HAP-1 (cell line): ENCODE data around the gene RAD23A.
A peak's percentile ranks its signal among the peaks of the same experiment; 100 is the strongest.

Experiments
- DNase-seq, 2 experiments: peaks; one replicate each; pipeline ENCODE4 v3.0.0-alpha.2; 2016 to 2020; ENCODE audit warnings: low spot score in 2 of 2
- H3K27me3 ChIP-seq: fragments of 250-450 bp; sonication (Bioruptor Pico); 2 replicates; pipeline ENCODE4 v1.5.1; 2020; ENCODE audit warnings: low read depth, mild to moderate bottlenecking, moderate library complexity
- H3K36me3 ChIP-seq: fragments of 250-450 bp; sonication (Bioruptor Pico); replicated peaks from 2 replicates; pipeline ENCODE4 v1.5.1; 2020; ENCODE audit warnings: mild to moderate bottlenecking
- H3K4me1 ChIP-seq: fragments of 250-450 bp; sonication (Bioruptor Pico); 2 replicates; pipeline ENCODE4 v1.5.1; 2020; ENCODE audit warnings: mild to moderate bottlenecking
- H3K4me3 ChIP-seq: fragments of 250-450 bp; sonication (Bioruptor Pico); 2 replicates; pipeline ENCODE4 v1.5.1; 2020; ENCODE audit warnings: mild to moderate bottlenecking, moderate library complexity
- H3K9me3 ChIP-seq: fragments of 250-450 bp; sonication (Bioruptor Pico); 2 replicates; pipeline ENCODE4 v1.5.1; 2020; ENCODE audit warnings: mild to moderate bottlenecking, moderate library complexity
- in situ Hi-C: fragments of 300-500 bp; cut with MboI; formaldehyde crosslinking; loops from 3 replicates; pipeline ENCODE4 v1.14.3; 2020; ENCODE audit warnings: low sequenced_read_pairs, inconsistent platforms, mixed read lengths

RAD23A gene

DNA sequence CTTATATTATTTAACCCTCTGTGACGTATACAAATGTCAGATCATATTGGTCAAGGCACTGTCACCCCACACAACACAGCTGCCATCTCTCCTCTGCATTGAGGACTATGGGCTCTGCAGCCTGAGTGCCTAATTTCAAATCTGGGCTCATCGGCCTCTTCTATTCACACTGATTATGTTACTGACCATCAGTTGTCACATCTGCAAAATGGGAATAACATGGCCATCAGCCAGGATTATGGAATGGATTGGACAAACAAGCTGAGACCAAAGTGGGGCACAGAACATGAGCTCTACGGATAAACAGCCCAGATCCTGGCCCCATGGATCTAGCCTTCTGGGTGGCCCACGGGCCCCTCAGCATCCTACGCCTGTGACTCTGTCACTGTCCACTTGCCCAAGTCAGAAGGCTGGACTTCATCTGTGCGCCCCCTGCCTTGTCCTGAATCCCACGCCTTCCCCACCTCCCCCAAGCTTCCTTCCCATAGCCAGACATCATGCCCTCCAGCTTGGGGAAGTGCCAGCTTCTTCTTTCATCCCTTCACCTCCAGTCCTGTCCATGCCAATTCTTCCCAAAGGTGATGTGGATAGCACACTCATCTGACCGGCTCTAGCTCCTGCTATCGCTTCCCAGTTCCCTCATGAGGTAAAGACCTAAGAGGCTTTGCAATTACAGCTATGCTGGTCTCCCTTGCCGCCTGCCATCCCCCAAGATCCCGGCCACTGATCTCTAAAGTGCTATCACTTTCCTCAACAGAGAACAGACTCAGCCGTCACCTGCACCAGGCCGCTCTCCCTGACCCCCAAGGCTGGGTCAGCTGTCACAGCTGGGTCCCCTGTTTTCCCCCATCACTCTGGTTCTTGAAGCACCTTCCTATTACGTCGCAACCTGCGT is 13.0 kb upstream of the RAD23A start:
- H3K27me3 ChIP-seq, result no peaks in the 10 kb centered on the region
- DNase-seq, result no peak
- peak overlapping the region; percentile 100 for H3K4me3 ChIP-seq
- H3K9me3 ChIP-seq, result no peaks in the 10 kb centered on the region
- H3K36me3 ChIP-seq, result peaks cover 41% of the 10 kb centered on the region
- in situ Hi-C loops, result no loop called here
- H3K4me1 ChIP-seq, result peaks cover 13% of the 10 kb centered on the region

DNA sequence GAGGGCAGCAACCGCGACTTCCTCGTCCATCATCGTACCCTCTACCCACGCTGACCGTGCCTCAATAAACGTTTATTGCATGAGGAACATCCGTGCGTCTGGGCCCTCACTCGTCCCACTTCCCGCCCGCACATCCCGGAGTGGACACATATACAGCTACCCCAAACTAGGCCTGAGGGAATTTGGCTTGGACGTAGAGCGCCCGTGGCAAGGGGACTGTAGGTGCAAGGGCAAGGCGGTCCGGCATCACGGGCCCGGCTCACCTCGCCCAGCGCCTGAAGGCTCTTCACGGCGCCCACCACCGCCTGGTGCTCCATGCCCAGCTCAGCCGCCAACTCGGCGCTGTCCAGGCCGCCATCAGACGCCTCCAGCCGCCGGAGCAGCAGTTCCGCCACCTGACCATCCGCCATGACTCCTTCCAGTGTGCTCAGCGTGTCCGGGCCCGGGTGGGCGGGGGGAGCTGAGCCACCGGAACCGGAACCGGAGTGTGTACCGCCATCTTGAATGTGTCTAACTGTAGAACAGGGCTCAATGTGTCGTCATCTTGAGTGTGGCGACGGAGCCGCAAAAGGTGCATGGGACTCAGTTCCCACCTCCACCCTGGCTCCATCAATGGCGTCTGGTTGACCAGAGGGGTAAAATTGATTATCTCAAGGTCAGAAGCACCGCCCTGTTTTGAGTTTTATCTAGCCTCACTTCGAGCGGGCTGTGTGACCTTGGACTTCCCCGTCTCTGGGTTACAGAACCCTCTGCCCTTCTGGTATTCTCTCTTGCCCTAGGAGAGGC is 12.2 kb upstream of the RAD23A start, which contains the start of gene FARSA:
TSS of gene FARSA (minus strand) at position 425 of the 786 bp plus-strand sequence. CDS start at position 410, 15 bp downstream.
- H3K4me3 ChIP-seq, result peak within 1 kb of the TSS; percentile 100
- no peaks in the 10 kb centered on the region for H3K9me3 ChIP-seq
- H3K27me3 ChIP-seq, result no peaks in the 10 kb centered on the region
- in situ Hi-C loops, result no loop called here
- peak; percentile 76 to 94 for DNase-seq
- peaks cover 37% of the 10 kb centered on the region for H3K36me3 ChIP-seq
- H3K4me1 ChIP-seq, result peaks cover 16% of the 10 kb centered on the region

DNA sequence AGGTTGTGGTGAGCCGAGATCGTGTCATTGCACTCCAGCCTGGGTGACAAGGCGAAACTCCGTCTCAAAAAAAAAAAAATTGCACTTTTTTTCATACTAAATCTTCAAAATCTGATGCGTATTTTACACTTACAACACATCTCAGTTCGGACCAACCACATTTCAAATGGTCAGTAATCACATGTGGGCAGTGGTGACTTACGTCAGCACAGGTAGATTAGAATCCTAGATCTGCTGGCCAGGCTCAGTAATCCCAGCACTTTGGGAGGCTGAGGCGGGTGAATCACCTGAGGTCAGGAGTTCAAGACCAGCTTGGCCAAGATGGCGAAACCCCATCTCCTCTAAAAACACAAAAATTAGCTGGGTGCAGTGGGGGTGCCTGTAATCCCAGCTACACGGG is 10.6 kb upstream of the RAD23A start:
- peaks cover 25% of the 10 kb centered on the region for H3K4me1 ChIP-seq
- in situ Hi-C loops, result no loop called here
- no peaks in the 10 kb centered on the region for H3K27me3 ChIP-seq
- no peak overlapping the region for H3K4me3 ChIP-seq
- no peak for DNase-seq
- H3K36me3 ChIP-seq, result peaks cover 38% of the 10 kb centered on the region
- H3K9me3 ChIP-seq, result no peaks in the 10 kb centered on the region

DNA sequence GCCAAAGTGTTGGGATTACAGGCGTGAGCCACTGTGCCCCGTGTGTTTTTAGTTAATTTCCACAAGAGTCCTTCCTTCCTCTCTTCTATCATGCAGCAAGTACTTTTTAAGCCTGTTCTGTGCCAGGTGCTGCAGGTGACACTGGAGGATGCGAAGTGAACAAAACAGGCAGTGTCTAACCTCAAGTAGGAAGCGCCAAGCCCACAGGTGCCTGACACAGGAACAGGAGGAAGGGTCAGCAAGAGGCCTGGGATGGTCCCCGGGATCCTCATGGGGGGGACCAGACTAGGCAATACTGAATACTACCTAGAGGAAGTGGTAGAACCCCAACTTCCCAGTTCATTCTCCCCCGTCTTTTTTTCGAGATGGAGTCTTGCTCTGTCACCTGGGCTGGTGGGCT is 9.1 kb upstream of the RAD23A start:
- no peak for DNase-seq
- Histone ChIP-seq H3K4me3 (no peak overlapping the region), H3K27me3 (no peaks in the 10 kb centered on the region), H3K36me3 (peaks cover 40% of the 10 kb centered on the region), H3K9me3 (no peaks in the 10 kb centered on the region), H3K4me1 (peaks cover 34% of the 10 kb centered on the region)
- in situ Hi-C loops, result no loop called here

DNA sequence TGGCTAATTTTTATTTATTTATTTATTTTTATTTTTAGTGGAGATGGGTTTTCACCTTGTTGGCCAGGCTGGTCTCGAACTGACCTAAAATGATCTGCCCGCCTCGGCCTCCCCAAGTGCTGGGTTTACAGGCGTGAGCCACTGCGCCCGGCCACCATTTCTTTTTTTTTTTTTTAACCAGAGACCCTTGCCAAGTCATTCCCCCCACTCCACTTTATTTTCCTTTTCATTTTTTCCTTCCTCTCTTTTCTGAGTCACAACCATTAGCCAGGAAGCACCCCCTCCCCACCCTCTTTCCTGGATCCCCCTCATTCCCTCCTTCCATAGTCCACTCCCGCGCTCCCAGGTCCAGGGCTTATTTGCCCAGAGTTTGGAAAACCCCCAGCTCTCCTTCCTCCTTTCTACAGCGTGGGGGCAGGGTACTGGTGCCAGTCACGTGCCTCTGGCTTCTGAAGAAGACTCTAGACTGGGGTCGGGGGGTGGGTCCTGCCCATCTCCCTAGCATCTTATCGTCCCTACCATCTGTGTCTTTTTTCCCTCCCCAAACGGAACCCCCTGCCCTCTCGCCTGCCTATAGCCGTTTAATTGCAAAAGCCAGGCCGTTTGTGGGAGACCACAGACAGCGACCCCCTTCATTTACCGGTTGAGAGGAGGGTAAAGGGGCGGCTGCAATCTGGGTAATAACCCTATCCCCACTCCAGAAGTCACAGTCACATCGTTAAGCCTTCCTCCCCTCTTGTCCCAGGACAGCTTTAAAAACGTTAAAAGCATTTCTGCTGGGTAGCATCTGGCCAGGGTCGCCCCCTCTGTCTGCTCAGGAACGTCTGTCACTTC is 8.4 kb upstream of the RAD23A start:
- Histone ChIP-seq H3K36me3 (peaks cover 45% of the 10 kb centered on the region), H3K9me3 (no peaks in the 10 kb centered on the region), H3K27me3 (no peaks in the 10 kb centered on the region), H3K4me3 (peak overlapping the region; percentile 100), H3K4me1 (peaks cover 31% of the 10 kb centered on the region)
- peak in 1 of 2 experiments; percentile 64 for DNase-seq
- in situ Hi-C loops, result no loop called here

DNA sequence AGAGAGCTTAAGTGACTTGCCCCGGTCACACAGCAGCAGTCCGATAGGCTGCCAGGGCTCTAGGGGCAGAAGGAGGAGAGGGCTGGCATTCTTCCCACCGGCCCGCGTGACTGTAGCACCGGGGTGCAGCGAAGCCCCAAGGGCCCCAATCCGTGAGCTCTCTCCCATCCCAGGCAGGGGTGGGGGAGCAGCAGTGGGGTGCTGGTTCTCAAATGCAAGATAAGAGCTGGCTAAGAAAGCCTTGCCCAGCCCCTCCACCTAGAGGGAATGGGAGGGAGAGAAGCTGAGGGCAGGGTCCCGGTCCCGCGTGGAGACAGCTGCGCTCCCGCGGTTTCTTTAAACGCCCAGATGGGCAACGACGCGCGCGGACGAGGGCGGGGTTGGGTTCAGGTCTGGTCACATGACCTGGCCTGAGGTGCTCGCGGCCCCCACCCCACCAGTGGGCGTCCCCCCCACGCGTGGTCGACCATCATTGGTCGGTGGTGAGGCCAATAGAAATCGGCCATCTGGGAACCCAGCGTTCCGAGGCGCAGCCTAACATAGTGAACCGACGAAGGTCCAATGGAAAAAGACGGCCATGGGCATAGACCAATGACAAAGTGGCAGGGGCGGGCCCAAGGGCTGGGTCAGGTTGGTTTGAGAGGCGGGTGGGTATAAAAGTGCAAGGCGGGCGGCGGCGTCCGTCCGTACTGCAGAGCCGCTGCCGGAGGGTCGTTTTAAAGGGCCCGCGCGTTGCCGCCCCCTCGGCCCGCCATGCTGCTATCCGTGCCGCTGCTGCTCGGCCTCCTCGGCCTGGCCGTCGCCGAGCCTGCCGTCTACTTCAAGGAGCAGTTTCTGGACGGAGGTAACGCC is 7.5 kb upstream of the RAD23A start, which contains the start of gene CALR:
TSS of gene CALR (plus strand) at position 683 of the 852 bp plus-strand sequence. CDS start at position 754, 71 bp downstream.
- DNase-seq, result peak; percentile 98 to 100
- in situ Hi-C loops, result no loop called here
- Histone ChIP-seq H3K27me3 (no peaks in the 10 kb centered on the region), H3K4me3 (peak within 1 kb of the TSS; percentile 100), H3K4me1 (peaks cover 31% of the 10 kb centered on the region), H3K9me3 (no peaks in the 10 kb centered on the region), H3K36me3 (peaks cover 51% of the 10 kb centered on the region)

DNA sequence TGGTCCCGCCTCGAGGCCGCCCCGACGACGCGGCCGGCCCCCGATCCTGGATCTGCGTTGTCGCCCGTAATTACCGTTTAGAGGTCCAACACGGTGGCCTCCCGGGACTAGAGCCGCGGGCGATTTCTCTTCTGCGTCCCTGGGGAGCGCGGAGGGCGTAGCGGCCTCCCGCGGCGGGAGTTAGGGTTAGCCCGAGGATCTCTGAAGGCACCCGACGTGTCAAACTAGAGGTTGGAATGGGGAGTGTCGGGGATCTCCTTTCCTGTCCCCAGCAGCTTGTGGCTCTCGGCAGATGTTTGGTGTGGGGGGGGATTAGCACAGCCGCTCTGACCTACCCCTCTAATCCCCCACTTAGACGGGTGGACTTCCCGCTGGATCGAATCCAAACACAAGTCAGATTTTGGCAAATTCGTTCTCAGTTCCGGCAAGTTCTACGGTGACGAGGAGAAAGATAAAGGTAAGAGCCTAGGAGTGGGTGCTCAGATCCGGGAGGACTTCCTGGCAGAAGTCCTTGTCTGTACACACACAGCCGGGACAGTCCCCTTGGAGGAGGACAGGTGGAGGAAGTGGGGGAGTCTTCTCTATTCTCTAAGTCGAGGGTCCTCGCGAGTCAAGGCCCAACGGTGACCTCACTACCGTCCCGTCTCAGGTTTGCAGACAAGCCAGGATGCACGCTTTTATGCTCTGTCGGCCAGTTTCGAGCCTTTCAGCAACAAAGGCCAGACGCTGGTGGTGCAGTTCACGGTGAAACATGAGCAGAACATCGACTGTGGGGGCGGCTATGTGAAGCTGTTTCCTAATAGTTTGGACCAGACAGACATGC is 6.7 kb upstream of the RAD23A start:
- Histone ChIP-seq H3K27me3 (no peaks in the 10 kb centered on the region), H3K9me3 (no peaks in the 10 kb centered on the region), H3K4me3 (peak overlapping the region; percentile 100), H3K4me1 (peaks cover 28% of the 10 kb centered on the region), H3K36me3 (peaks cover 54% of the 10 kb centered on the region)
- peak in 1 of 2 experiments; percentile 57 for DNase-seq
- in situ Hi-C loops, result no loop called here

DNA sequence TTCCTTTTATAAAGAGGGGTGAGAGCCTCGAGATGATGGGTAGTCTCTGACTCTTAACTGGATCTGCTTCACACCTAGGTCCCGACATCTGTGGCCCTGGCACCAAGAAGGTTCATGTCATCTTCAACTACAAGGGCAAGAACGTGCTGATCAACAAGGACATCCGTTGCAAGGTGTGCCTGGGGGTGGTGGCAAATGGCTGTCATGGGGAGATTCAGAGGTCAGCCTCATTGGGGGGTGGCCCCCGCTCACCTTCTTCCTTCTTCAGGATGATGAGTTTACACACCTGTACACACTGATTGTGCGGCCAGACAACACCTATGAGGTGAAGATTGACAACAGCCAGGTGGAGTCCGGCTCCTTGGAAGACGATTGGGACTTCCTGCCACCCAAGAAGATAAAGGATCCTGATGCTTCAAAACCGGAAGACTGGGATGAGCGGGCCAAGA is 5.7 kb upstream of the RAD23A start:
- no peaks in the 10 kb centered on the region for H3K9me3 ChIP-seq
- peak overlapping the region; percentile 100 for H3K4me3 ChIP-seq
- peaks cover 64% of the 10 kb centered on the region for H3K36me3 ChIP-seq
- peaks cover 25% of the 10 kb centered on the region for H3K4me1 ChIP-seq
- no peaks in the 10 kb centered on the region for H3K27me3 ChIP-seq
- in situ Hi-C loops, result no loop called here
- no peak for DNase-seq

DNA sequence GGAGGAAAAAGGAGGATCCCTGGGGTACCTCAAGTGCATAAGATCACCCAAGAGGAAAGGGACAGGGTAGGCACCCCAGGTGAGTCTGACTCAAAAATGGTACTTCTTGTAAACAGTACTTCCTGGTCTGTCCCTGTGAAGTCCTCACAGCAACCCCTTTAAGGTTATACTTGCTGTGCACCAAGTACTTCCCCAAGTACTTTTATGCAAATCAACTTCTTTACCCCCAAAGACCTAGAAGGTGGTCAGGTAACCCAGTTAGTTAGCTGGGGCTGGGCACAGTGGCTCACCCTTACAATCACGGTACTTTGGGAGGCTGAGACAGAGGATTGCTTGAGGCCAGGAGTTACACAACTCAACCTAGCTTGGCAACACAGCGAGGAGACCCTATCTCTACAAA is 4.8 kb upstream of the RAD23A start:
- no peak for DNase-seq
- H3K27me3 ChIP-seq, result no peaks in the 10 kb centered on the region
- peaks cover 25% of the 10 kb centered on the region for H3K4me1 ChIP-seq
- in situ Hi-C loops, result no loop called here
- H3K4me3 ChIP-seq, result no peak overlapping the region
- H3K9me3 ChIP-seq, result no peaks in the 10 kb centered on the region
- peaks cover 68% of the 10 kb centered on the region for H3K36me3 ChIP-seq

DNA sequence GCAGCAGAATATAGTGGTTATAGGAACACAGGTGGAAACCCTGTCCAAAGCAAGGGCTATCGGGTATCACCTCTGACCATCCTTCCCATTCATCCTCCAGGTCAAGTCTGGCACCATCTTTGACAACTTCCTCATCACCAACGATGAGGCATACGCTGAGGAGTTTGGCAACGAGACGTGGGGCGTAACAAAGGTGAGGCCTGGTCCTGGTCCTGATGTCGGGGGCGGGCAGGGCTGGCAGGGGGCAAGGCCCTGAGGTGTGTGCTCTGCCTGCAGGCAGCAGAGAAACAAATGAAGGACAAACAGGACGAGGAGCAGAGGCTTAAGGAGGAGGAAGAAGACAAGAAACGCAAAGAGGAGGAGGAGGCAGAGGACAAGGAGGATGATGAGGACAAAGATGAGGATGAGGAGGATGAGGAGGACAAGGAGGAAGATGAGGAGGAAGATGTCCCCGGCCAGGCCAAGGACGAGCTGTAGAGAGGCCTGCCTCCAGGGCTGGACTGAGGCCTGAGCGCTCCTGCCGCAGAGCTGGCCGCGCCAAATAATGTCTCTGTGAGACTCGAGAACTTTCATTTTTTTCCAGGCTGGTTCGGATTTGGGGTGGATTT is 2.1 kb upstream of the RAD23A start:
- Histone ChIP-seq H3K36me3 (peaks cover 79% of the 10 kb centered on the region), H3K9me3 (no peaks in the 10 kb centered on the region), H3K27me3 (no peaks in the 10 kb centered on the region), H3K4me3 (no peak overlapping the region), H3K4me1 (peaks cover 21% of the 10 kb centered on the region)
- DNase-seq, result no peak
- in situ Hi-C loops, result no loop called here

DNA sequence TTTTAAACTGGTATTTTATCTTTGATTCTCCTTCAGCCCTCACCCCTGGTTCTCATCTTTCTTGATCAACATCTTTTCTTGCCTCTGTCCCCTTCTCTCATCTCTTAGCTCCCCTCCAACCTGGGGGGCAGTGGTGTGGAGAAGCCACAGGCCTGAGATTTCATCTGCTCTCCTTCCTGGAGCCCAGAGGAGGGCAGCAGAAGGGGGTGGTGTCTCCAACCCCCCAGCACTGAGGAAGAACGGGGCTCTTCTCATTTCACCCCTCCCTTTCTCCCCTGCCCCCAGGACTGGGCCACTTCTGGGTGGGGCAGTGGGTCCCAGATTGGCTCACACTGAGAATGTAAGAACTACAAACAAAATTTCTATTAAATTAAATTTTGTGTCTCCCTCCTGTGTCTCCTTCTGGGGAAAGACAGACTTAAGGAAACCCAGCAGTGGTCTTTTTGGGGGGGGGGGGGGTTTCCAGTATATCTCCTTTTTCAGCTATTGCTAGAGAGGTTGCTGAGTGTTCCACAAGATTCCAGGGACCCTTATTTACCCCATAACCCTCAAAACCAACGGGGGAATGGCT is 1.5 kb upstream of the RAD23A start:
- Histone ChIP-seq H3K36me3 (peaks cover 79% of the 10 kb centered on the region), H3K27me3 (no peaks in the 10 kb centered on the region), H3K9me3 (no peaks in the 10 kb centered on the region), H3K4me1 (peaks cover 21% of the 10 kb centered on the region), H3K4me3 (no peak overlapping the region)
- in situ Hi-C loops, result no loop called here
- DNase-seq, result no peak
